Stimulated activated CD8-positive, alpha-beta memory T cell treated with anti-CD3 and anti-CD28 coated beads, Interleukin-4, amount 100 ng/mL, for 48 hours (primary cell): ENCODE measurements around the gene MYO1G.
"Not testable (repeated sequence)": the region's sequence is repeated elsewhere in the genome, so short reads cannot be mapped to it uniquely, and the experiment has no call there.

Experiments
- DNase-seq: peaks from one replicate; pipeline ENCODE4 v3.0.0-alpha.2; 2020

MYO1G gene

DNA sequence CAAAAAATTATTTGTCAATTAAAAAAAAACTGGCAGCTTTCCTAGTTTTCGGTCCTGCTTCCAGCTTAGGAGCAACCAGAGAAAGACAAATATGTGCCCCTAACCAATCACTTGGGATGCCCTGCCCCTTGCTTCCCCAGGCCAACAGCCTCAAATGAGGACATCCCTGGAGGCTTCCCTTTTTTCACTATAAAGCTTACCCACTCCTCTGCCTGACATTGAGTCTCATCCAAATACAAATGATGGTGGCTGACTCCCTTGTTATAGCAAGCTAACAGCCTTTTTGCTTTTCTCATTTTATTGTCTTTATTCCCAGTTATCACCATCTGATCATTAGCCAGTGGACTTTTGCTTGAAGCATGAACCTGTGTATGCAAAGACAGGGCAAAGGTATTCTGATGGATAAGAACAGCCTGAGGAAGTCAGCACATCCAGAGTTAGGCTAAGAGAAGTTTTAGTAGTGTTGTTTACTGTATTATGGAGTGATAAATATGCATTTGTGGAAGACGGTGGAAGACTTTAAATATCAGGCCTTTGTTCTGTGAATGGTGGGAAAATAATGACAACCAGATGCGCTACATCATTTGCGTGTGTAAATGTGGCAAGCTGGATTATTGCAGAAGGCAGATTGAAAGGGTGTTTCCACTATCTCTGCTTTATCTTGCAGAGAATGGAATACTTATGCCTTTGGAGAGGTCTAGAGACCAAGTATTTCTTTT, 19.5 kb upstream of the MYO1G start:
- DNase-seq = no peak

DNA sequence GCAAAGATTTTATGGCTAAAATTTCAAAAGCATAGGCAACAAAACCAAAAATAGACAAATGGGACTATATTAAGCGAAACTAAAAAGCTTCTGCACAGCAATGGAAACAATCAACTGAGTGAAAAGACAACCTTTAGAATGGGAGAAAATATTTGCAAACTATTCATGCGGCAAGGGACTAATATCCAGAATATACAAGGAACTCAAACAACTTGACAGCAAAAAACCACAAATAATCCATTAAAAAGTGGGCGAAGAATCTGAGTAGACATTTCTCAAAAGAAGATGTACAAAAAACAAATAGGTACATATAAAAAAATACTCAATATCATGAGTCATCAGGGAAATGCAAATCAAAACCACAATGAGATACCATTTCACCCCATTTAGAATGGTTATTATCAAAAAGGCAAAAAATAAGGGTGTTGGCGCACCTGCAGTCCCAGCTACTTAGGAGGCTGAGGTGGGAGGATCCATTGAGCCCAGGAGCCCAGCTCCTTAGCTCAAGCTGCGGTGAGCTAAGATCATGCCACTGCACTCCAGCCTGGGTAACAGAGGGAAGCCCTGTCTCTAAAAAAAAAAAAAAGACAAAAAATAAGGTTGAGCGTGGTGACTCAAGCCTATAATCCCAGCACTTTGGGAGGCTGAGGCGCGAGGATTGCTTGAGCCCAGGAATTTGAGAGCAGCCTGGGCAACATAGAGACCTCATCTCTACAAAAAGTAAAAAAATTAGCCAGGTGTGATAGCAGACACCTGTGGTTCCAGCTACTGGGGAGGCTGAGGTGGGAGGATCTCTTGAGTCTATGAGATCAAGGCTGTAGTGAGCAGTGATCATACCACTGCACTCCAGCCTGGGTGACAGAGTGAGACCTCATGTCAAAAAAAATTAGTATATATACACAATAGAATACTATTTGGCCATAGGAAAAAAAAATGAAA, 17.0 kb upstream of the MYO1G start:
- no peak for DNase-seq

DNA sequence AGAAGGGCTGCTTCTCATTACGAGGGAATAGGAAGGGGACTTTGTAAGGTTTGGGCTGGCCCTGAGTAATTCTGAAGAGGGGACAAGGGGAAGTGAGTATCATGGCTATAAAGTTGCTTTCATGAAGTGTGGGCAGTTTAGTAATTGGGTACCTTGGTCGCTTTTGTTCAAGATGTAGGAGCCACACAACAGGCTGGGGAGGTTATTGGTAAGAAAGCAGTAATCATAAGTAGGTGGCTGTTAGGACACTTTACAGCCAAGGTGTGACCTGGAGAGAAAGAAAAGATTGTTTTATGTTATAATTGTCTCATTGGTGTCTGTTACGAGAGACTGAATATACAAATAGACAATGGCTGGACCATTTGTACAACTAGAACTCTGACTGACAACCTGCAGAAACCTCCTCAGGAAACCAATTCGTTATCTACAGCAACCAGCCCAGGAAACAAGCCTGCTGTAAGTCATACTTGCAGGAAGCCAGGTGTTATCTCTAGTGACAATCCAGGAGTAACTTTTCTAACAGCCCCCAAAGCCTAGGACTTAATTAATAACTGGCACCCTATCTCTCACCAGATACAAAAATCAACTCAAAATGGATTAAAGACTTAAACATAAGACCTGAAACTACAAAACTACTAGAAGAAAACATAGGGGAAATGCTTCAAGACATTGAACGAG, 16.2 kb upstream of the MYO1G start:
- DNase-seq = no peak

DNA sequence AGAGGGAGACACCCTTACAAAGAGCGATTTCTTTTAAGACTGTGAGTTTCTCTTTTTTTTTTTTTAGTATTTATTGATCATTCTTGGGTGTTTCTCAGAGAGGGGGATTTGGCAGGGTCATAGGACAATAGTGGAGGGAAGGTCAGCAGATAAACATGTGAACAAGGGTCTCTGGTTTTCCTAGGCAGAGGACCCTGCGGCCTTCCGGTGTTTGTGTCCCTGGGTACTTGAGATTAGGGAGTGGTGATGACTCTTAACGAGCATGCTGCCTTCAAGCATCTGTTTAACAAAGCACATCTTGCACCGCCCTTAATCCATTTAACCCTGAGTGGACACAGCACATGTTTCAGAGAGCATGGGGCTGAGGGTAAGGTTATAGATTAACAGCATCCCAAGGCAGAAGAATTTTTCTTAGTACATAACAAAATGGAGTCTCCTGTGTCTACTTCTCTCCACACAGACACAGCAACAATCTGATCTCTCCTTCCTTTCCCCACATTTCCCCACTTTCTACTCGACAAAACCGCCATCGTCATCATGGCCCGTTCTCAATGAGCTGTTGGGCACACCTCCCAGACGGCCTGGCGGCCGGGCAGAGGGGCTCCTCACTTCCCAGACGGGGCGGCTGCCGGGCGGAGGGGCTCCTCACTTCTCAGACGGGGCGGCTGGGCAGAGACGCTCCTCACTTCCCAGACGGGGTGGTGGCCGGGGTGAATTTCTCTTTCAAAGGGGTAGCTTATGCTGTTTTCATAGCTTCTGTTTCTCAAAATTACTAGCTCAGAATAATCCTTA, 13.4 kb upstream of the MYO1G start:
- DNase-seq = not testable (repeated sequence)

DNA sequence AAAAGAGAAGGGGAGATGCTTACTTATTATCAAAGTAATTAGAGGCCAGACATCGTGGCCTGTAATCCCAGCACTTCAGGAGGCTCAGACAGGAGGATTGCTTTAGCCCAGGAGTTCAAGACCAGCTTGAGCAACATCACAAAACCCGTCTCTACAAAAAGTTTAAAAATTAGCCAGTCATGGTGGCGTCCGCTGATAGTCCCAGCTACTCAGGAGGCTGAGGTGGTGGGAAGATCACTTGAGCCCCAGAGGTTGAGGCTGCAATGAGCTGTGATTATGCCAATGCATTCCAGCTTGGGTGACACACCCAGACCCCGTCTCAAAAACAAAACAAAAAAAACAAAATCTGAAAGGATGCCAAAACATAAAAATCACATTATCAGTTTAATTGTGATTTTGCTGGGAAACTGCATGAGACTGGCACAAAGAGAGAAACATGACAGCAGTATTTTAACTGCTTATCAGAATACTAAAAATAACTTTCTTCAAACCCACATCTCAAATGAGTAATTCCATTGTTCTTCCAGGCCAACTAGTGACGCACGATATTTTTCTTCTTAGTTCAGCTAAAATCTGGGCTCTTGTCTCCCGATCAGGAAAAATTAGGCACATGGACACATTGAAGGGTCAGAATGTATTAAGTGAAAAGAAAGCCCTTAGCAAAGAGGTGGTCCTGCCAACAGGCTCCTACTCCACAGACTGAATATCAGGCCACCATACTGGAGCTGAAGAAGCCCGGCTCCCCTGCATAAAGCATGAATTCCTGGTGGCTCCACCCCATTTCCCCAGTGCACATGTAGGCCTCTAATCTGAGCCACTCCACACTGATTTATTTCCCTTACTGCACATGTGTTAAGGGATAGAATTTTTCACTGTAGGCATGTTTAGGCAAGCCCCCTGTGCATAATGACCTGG, 11.6 kb upstream of the MYO1G start:
- no peak for DNase-seq

DNA sequence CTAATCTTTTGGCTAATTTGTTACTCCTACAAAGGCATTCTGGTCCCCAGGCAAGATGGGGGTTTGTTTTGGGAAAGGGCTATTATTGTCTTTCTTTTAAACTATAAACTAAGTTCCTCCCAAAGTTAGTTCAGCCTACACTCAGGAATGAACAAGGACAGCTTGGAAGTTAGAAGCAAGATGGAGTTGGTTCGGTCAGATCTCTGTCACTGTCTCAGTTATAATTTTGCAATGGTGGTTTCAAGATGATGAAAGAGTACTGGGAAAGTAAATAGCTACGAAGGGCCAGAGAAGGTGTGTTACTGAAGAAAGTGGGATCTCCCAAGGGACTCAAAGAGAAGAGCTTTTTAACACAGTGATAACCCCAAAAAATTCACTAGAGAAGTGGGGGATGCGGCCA, 10.3 kb upstream of the MYO1G start:
- no peak for DNase-seq

DNA sequence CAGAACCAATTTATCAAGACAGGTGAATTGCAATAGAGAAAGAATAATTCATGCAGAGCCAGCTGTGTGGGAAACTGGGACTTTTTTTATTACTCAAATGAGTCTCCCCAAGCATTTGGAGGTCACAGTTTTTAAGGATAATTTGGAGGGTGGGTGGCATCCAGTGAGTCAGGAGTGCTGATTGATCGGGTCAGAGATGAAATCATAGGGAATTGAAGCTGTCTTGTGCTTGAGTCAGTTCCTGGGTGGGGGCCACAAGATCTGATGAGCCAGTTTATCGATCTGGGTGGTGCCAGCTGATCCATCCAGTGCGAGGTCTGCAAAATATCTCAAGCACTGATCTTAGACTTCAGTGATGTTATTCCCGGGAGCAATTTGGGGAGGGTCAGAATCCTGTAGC, 9.9 kb upstream of the MYO1G start:
- no peak for DNase-seq

DNA sequence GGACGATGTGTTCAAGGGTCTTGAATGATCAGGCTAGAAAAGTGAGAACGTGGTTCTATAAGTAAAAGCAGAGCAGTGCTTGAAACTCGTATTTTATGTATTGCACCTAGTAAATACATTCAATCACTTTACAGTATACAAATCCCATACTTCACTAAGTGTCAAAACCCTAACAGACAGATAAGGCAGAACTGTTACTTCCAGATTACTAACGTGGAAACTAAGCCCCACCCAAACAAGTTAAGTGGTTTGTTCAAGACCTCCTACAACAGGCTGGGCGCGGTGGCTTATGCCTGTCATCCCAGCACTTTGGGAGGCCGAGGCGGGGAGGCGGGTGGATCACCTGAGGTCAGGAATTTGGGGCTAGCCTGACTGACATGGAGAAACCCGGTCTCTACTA, 9.2 kb upstream of the MYO1G start:
- no peak for DNase-seq

DNA sequence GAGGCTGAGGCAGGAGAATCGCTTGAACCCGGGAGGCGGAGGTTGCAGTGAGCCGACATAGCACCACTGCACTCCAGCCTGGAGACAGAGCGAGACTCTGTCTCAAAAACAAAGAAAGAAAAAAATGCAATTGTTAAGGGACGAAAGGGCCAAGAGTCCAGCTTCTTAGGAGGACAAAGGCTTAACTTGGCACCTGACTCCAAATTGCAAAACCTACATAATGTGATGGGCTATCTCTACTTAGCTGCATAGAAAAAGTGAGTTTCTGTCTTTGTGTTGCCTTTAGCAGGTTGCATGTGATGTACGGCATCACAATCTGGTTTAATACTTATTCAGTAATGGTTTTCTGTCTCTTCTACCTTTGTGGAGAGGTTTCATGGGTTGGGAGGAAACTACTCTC, 8.6 kb upstream of the MYO1G start:
- DNase-seq = no peak

DNA sequence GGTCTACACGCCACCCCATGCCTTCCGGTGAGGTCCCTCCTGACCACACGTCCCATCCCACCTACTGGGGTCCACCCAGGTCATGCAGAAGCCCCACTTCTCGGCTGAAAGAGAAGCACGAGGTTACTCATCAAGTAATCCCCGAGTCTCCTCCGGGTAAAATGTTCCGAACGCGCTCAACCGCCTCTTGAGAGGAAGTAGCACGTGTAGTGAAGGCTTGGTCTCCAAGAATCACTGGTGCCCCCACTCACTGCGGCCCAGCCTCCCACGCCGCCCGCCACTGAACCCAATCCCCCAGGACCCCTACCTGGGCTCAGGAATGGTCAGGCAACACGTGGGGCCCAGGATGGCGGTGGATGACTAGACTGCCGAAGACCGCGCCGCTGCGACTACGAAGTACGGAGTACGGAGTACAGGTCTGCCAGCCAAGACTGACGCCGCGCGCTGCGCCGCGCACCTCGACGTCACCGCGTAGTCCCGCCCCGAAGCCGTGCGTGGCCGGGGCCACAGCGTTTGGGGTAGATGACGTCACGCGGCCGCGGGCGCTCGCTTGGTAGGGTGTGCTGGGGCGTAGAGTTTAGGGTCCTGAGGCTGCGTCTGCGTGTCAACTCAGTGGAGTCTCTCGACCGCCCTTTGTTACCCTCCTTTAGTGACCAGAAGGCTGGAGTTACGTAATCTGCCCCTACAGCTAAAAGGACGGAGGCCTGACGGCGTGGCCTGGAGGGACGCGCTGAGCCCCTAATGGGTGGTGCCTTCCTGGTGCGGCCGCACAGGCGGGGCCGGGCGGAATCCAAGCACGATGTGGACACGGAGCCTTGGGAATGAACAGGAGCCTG, 7.6 kb upstream of the MYO1G start:
- peak; percentile 98 for DNase-seq

DNA sequence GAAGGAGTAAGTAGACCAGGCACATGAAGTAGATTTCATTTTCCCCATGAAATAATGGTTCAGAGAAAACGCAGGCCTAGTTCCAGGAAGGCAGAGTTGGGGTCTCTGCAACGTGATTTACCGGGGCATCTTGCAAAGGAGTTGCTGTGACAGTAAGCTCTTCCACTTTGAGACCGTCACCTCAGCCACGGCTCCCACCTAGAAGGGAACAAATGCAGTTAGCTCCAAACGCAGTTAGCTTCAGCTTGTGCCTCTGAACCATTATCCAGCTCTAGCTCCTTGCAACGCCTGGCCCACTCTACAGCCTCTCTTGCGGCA, 7.0 kb upstream of the MYO1G start:
- DNase-seq = no peak

DNA sequence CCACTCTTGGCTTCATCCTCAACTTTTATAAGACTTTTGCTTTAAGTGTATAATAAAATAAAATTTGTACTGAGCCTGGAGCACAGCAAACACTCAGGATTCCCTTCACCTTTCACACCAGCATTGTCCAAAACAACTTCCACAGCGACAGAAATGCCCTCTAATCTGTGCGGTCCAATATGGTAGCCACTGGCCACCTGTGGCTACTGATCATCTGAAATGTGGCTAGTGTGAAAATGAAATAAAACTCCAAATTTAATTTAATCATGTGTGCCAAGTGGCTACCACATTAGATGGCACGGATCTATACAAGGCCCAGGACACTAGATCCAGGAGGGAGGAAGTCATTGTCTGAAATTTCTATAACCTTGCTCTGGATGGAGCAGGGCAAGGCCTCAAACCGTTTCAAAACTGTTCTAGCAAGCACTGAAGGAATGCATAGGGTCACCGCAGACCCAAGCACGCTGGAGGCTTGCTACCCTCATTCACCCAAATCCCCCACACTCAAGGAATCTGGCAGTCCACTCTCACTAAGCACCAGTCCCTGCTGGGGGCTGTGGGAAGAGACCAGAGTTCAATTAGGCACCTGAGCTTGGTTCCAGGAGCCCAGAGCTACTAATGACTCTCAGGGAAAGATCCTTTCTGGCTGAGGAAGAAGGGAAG, 6.3 kb upstream of the MYO1G start:
- no peak for DNase-seq

DNA sequence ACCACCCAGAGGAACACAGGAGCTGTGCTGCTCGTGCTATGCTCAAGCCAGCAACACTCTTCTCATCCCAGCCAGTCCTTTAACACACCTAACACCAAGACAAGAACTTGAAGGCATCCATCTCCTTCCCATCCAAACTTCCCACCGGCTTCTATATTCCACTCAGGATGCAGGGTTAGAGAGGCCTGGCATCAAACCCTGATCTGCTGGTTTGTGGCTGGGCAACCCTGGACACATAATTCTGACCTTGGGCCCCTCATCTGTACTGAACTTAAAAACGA, 5.6 kb upstream of the MYO1G start:
- no peak for DNase-seq

DNA sequence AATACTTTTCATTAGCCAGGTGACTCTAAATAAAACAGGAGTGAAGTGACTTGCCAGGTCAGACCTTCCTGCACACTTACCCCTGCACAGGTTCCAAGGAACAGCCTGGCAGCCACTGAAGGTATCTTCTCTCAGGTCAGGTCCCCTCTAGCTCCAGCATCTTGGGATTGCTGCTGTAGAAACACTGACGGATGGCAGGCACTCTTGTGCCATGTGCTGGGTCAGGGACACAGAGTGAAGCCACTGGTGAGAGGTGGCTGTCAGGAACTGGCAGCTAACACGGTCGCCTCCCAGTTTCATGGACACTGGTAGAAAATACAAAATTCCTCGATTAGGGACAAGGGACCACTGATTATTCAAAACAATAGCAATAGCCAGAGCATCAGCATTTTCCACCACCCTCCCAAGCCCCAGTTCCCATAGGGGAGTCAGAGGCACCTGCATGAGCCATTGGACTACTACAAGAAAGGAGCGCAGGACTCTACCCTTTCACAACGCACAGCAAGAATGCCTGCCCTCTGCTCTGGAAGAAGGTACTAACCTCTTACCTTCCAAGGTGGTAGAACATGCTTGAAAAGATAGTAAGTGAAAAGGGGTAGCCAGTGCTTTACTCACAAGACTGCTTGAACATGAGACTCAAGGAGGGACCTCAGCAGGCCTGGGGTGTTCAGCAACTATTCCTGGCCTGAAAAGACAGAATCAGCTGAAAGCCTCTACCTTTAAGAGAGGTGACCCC, 5.1 kb upstream of the MYO1G start:
- no peak for DNase-seq

DNA sequence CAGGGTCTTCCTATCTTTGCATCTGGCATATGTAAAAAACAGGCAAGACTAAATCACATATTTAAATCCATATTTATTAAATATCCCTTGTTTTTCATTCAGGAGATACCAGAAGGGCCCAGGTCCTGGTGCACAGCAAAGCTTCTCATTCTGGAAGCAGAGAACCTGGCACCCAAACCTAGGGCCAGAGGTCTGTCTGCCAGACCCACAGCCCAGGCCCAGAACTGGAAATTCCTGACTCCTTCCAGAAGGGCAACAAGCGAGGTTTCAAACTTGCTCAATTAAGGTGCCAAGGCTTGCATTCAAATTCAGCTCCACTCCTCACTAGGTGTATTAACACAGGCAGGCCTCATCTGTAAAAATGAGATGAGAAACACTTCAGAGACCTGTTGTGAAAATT, 4.2 kb upstream of the MYO1G start:
- DNase-seq = no peak

DNA sequence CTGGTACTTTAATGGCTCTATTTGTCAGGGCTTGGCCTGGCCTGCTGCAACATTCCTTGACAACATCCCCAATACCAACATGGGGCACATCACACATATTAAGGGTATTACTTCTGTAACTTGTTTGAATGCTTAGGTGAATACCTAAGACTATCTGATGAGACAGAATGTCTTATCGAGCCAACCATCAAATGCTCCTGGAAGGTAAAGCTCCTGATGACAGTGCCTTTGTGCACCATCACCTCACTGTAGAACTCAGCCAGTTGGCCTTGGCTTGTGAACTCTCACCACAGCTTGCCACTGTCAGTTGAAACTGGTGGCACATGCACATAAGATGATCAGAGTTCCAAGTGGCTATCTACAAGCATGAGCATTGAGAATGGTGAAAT, 3.7 kb upstream of the MYO1G start:
- DNase-seq = no peak

DNA sequence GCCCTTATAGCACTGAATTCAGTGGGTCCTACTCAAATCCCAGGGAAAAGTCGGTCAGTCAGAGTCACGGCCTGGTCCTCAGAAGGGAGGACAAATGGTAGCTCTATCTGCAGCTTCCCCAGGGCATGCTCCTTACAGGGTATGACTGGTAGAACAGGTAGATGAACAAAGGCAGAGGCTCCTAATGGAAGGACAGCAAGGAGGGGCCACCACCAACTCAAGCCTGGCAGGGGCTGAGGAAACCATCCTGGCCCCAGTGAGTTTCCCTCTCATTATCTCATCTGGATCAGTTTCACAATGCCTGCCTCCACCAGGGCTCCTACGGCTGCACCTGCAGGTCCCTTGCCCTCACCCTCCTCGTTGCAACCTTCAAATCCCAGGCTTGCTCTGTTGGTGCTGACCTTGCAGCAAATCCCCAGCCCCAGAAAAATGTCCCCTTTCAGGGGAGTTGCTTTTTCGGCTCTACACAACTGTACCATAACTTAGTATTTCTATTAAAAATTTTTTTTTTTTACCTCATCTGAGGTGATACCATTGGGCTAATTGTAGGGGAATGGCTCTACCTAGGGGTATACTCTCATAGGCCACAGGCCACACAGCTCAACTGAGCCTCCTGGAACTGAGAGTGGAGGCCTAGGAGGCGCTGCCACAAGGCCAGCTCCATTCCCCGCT, 2.4 kb upstream of the MYO1G start:
- DNase-seq = peak; percentile 78

DNA sequence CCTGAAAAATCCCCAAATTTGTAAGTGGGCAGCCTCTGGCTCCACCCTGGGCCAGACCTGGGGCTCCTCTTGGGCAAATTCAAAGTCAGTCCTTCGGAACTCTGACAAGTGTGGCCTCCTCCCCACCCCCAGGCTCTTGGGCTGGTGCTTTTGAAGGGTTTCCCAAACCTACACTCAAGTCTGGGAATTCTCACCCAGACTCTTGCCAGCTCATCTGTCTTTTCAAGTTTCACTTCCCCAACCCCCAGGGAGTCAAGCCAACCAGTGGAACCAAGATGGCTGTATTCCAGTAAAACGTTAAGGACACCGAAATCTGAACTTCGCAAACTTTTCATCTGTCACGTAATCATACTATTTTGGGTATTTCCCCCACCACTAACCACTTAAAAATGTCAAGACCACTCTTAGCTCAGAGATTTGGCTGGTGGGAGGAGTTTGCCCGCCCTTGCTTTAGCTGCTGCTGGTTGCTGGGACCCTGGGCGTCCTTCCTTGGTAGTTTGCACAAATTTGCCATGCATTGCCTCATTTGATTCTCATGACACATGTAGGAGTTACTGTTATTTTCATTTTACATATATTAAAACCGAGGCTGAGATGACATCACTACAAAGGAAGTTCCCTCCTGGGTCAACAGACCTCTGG, 1.7 kb upstream of the MYO1G start:
- peak; percentile 89 for DNase-seq
